ENCODE data around the gene KAZN.

DNA sequence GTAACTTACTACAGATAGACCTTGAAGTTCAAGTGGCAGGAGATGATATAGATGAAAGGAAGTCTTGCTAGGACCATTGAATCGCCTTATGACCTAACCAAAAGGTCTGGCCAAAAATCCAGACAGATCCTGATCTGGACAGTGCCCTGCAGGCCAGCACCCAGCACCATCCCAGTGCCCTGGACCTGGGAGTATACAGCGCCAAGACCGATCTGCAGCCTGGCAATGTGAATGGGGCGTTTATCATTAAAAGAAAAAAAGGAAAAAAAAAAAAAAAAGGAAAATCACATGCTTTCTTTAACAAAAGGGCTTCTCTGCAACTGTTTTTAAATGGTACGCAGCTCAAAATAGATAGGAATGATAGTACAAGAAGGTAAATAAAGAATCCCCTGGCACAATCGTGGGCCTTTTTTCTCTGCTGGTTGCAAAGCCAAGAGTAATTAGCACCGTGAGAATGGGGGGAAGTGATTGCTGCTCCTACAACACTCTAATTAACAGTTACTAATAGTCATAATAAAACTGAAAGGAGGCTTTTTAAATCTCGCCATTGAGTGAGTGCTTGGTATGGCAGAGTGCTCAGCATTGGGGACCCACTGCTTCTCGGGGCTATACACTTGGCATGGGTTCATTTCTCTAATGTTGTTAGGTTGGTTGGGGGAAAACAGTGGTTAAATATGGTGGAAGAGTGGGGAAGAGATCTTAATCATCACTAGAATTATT lies 146.7 kb downstream of the KAZN start:
- no peak for TF ChIP-seq CTCF (IDR thresholded peaks at IDR 0.05)
- TF ChIP-seq POLR2A (IDR thresholded peaks at IDR 0.05), result no peak
